PC-3 (cell line): ENCODE measurements around the gene KRT5. TPM values are rescaled to one million over a fixed set of nuclear protein-coding genes. Genes with fewer than 3 reads are reported as not detected.

Experiments used
- ATAC-seq: fragments of 200-7000 bp; cut with Tn5 transposase; 2 replicates; pipeline ENCODE4 v1.9.1; 2020; ENCODE audit warnings: mild to moderate bottlenecking, moderate library complexity
- BruUV-seq: library from RNA; stranded (reverse); fragments of 400-500 nt; replicated peaks from 2 replicates; lab custom pipeline; 2021; lab: Mats Ljungman, UMichigan
- CTCF ChIA-PET: fragments of 300-600 bp; sonication (Branson Sonifier 250); formaldehyde crosslinking; loops from one replicate; lab custom pipeline; 2022; ENCODE audit warnings: antibody characterized with exemption; lab: Charles Lee
- POLR2A ChIA-PET: fragments of 300-600 bp; sonication (Branson Sonifier 250); formaldehyde crosslinking; loops from one replicate; lab custom pipeline; 2022; ENCODE audit warnings: antibody characterized with exemption; ENCODE audit not compliant: unreplicated experiment; lab: Charles Lee
- DNase-seq: peaks from one replicate; pipeline ENCODE4 v3.0.0-alpha.2; 2015
- H2AFZ ChIP-seq: fragments of 300-600 bp; sonication (generic); 2 replicates; pipeline ENCODE4 v1.6.0; 2016; ENCODE audit warnings: antibody characterized with exemption, low read length
- H3F3A ChIP-seq: fragments of 300-600 bp; sonication (generic); one replicate; pipeline ENCODE4 v1.6.0; 2017; ENCODE audit warnings: antibody characterized with exemption, low read length, control low read depth, mild to moderate bottlenecking; ENCODE audit not compliant: unreplicated experiment
- H3K27ac ChIP-seq: fragments of 300-600 bp; sonication (generic); 2 replicates; pipeline ENCODE4 v1.5.1; 2016; ENCODE audit warnings: mild to moderate bottlenecking, low read length
- H3K27me3 ChIP-seq: fragments of 300-600 bp; sonication (generic); 2 replicates; pipeline ENCODE4 v1.6.1; 2016; ENCODE audit warnings: low read length, mixed read lengths
- H3K36me3 ChIP-seq: fragments of 300-600 bp; sonication (generic); 2 replicates; pipeline ENCODE4 v1.6.1; 2016; ENCODE audit warnings: low read depth, mixed run types, low read length, mixed read lengths
- H3K4me1 ChIP-seq: fragments of 300-600 bp; sonication (generic); 2 replicates; pipeline ENCODE4 v1.5.1; 2016; ENCODE audit warnings: low read length; ENCODE audit not compliant: insufficient read depth
- H3K4me2 ChIP-seq: fragments of 300-600 bp; sonication (generic); 2 replicates; pipeline ENCODE4 v1.6.0; 2016; ENCODE audit warnings: low read length
- H3K4me3 ChIP-seq: fragments of 300-600 bp; sonication (generic); 2 replicates; pipeline ENCODE4 v1.5.1; 2016; ENCODE audit warnings: mild to moderate bottlenecking, low read length, mixed read lengths
- H3K79me2 ChIP-seq: fragments of 300-600 bp; sonication (generic); 2 replicates; pipeline ENCODE4 v1.6.1; 2017; ENCODE audit warnings: low read length, mixed read lengths
- H3K9ac ChIP-seq: fragments of 300-600 bp; sonication (generic); 2 replicates; pipeline ENCODE4 v1.6.0; 2016; ENCODE audit warnings: mild to moderate bottlenecking, low read length
- H3K9me2 ChIP-seq: fragments of 300-600 bp; sonication (generic); replicated peaks from 2 replicates; pipeline ENCODE4 v1.6.1; 2016; ENCODE audit warnings: mixed run types, low read length, mixed read lengths
- H3K9me3 ChIP-seq: fragments of 300-600 bp; sonication (generic); 2 replicates; pipeline ENCODE4 v1.6.1; 2016; ENCODE audit warnings: low read length, mixed read lengths
- H4K20me1 ChIP-seq: fragments of 300-600 bp; sonication (generic); 2 replicates; pipeline ENCODE4 v1.6.1; 2016; ENCODE audit warnings: low read length, mixed read lengths
- EZH2 ChIP-seq: fragments of 300-600 bp; sonication (generic); IDR thresholded peaks from one replicate; pipeline ENCODE4 v1.6.1; 2017; ENCODE audit warnings: antibody characterized with exemption, mild to moderate bottlenecking, low read length; ENCODE audit not compliant: unreplicated experiment
- EZH2phosphoT487 ChIP-seq: fragments of 300-600 bp; sonication (generic); IDR thresholded peaks from 2 replicates; pipeline ENCODE4 v1.6.1; 2018; ENCODE audit warnings: mild to moderate bottlenecking, antibody characterized with exemption, low read length, borderline replicate concordance
- intact Hi-C: fragments of 100-400 bp; cut with micrococcal nuclease; formaldehyde crosslinking; loops from 2 replicates; pipeline ENCODE4 v1.9.0; 2023
- total RNA-seq: library from RNA; depleted of rRNA; stranded (reverse); fragments of >200 nt; gene quantifications from 2 replicates; pipeline ENCODE4 v1.2.3, GENCODE V29; 2014
- TF ChIP-seq, protein P1 (sequence below): fragments of 300-600 bp; sonication (generic); conservative IDR thresholded peaks from 2 replicates; pipeline ENCODE4 v1.5.1; 2017; ENCODE audit warnings: antibody characterized with exemption, low read depth, mild to moderate bottlenecking, low read length

The KRT5 gene
- total RNA-seq, 1 experiment from 2014 or later, result not detected

DNA sequence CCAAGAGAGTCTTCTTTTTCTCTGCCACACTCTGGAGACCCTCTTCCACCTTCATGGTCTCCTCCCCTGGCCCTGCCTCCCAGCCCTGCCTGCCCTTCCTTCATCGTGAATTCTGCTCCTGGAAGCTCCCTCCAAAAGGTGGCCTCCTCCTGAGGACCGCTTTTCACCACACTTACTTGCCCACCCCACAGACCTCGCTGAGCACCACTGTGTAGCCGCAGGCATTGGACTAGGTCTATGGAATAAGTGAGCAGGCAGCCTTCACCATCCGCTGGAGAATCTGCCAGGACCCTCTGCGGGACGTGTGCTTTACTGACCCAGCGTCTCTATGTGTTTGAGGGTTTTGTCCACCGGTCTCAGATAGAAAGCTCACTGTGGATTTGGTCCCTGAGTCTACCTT lies 9.7 kb upstream of the KRT5 start:
- no peak for ATAC-seq
- TF ChIP-seq EZH2phosphoT487 (no peak), EZH2 (no peak)
- TF ChIP-seq, protein P1, sequence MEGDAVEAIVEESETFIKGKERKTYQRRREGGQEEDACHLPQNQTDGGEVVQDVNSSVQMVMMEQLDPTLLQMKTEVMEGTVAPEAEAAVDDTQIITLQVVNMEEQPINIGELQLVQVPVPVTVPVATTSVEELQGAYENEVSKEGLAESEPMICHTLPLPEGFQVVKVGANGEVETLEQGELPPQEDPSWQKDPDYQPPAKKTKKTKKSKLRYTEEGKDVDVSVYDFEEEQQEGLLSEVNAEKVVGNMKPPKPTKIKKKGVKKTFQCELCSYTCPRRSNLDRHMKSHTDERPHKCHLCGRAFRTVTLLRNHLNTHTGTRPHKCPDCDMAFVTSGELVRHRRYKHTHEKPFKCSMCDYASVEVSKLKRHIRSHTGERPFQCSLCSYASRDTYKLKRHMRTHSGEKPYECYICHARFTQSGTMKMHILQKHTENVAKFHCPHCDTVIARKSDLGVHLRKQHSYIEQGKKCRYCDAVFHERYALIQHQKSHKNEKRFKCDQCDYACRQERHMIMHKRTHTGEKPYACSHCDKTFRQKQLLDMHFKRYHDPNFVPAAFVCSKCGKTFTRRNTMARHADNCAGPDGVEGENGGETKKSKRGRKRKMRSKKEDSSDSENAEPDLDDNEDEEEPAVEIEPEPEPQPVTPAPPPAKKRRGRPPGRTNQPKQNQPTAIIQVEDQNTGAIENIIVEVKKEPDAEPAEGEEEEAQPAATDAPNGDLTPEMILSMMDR, result no peak
- no peak overlapping the region for H3K9ac ChIP-seq
- no peaks in the 10 kb centered on the region for H3K9me3 ChIP-seq
- H3K79me2 ChIP-seq, result no peaks in the 10 kb centered on the region
- ChIA-PET POLR2A (no interaction called here), CTCF (no interaction called here)
- H3K9me2 ChIP-seq, result no peaks in the 10 kb centered on the region
- H3K27ac ChIP-seq, result no peak overlapping the region
- intact Hi-C loops, result no loop called here
- no peaks in the 10 kb centered on the region for H3F3A ChIP-seq
- H3K27me3 ChIP-seq, result no peaks in the 10 kb centered on the region
- no peak overlapping the region for H3K4me3 ChIP-seq
- no peaks in the 10 kb centered on the region for H3K36me3 ChIP-seq
- no peak overlapping the region for H3K4me2 ChIP-seq
- no peaks in the 10 kb centered on the region for H4K20me1 ChIP-seq
- H3K4me1 ChIP-seq, result no peaks in the 10 kb centered on the region
- DNase-seq, result no peak
- BruUV-seq, result no TSS peak
- no peak overlapping the region for H2AFZ ChIP-seq

DNA sequence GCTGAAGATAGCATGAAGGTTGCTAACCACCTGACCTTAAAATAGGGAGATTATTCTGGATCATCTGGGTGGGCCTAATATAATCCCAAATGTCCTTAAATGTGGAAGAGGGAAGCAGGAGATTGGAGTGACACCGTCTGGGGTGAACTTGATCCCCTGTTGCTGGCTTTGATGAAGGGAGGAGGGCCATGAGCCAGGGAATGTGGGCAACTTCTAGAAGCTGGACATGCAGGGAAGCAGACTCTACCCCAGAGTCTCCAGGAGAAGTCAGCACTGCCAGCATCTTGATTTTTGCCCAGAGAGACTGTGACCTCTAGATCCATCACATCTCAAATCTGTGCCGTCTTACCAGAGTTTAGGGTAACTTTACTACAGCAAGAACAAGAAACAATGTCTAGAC lies 9.2 kb upstream of the KRT5 start:
- Histone ChIP-seq H3K4me3 (no peak overlapping the region), H3K4me1 (no peaks in the 10 kb centered on the region), H3K27me3 (no peaks in the 10 kb centered on the region), H2AFZ (no peak overlapping the region), H3K36me3 (no peaks in the 10 kb centered on the region), H3F3A (no peaks in the 10 kb centered on the region), H3K79me2 (no peaks in the 10 kb centered on the region), H3K9me2 (no peaks in the 10 kb centered on the region), H3K4me2 (no peak overlapping the region), H3K27ac (no peak overlapping the region), H3K9me3 (no peaks in the 10 kb centered on the region), H4K20me1 (no peaks in the 10 kb centered on the region), H3K9ac (no peak overlapping the region)
- ATAC-seq, result no peak
- BruUV-seq, result no TSS peak
- ChIA-PET CTCF (no interaction called here), POLR2A (no interaction called here)
- intact Hi-C loops, result no loop called here
- DNase-seq, result no peak
- TF ChIP-seq EZH2 (no peak), EZH2phosphoT487 (no peak)
- TF ChIP-seq, protein P1, result no peak

DNA sequence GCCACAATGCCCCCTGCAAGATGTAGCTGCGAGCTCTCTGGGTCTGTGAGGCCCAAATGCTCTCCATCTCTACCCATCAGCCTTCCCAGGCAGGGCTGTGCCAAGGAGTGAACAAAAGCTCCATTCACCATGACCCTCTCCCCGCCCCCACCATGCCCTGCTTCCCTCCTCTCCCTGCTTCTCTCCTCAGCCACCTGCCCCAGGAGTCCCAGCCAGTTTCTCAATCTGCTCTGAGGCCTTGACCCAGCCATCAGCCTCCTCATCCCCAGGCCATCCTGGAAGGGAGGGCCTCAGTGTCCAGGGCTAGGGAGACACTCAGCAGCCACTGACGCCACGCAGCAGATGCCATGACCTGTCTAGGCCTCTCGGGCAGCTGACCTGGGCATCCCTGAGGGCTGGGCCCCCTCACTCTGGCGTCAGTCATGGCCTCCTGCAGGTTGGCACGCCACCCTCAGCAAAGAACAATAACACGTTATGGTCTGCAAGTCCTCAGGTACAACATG lies 8.5 kb upstream of the KRT5 start:
- ChIA-PET POLR2A (no interaction called here), CTCF (no interaction called here)

More for the DNA sequence above, 8.5 kb upstream of the KRT5 start:
- H2AFZ ChIP-seq, result no peak overlapping the region
- BruUV-seq, result no TSS peak
- H3K4me3 ChIP-seq, result no peak overlapping the region
- H4K20me1 ChIP-seq, result no peaks in the 10 kb centered on the region
- no peak for DNase-seq
- intact Hi-C loops, result no loop called here
- no peaks in the 10 kb centered on the region for H3K27me3 ChIP-seq
- no peak for ATAC-seq
- no peaks in the 10 kb centered on the region for H3K4me1 ChIP-seq
- no peak overlapping the region for H3K4me2 ChIP-seq
- no peak overlapping the region for H3K9ac ChIP-seq
- TF ChIP-seq, protein P1, result no peak
- no peaks in the 10 kb centered on the region for H3K9me3 ChIP-seq
- no peaks in the 10 kb centered on the region for H3K79me2 ChIP-seq
- H3K27ac ChIP-seq, result no peak overlapping the region
- no peaks in the 10 kb centered on the region for H3K36me3 ChIP-seq
- no peaks in the 10 kb centered on the region for H3F3A ChIP-seq
- no peaks in the 10 kb centered on the region for H3K9me2 ChIP-seq
